GM19452 (cell line): ENCODE data around the gene CCL5.

Experiments
- ATAC-seq: cut with Tn5 transposase; IDR thresholded peaks from one replicate; pipeline ENCODE4 v1.9.1; 2021; ENCODE audit not compliant: unreplicated experiment

Gene CCL5

DNA sequence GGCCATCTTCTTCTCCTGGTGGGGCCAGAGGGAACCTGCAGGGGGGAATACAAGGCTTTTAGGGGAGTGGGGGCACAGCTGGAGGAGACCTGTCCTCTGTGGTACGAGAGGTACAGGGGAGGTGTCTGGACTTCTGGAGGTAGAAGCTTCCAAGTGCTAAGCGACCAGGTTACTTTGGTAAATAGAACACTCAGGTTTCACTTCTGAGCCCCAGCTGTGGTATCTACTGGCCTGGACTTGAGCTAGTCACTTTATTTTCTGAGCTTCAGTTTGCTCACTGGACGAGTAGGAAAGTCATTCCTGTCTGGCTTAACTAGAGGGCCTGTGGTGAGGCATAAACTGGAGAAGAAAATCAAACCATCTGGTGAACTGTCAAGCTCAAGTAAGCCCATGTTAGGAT lies 11.4 kb downstream of the CCL5 start, which contains the start of gene HEATR9:
Gene HEATR9 (minus strand): TSS at position 155 of the 400 bp plus-strand sequence. CDS start 149 bp downstream, at position 6.
- no peak for ATAC-seq

DNA sequence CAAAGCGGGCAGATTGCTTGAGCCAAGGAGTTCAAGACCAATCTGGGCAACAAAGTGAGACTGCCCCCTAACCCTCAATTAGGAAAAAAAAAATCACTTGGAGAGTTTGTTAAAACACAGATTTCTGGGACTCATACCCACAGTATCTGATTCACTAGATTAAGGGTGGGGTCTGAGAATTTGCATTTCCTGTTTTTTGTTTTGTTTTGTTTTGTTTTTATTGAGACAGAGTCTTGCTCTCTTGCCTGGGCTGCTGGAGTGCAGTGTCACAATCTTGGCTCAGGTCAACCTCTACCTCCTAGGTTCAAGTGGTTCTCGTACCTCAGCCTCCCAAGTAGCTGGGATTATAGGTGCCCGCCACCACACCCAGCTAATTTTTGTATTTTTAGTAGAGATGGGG lies 12.6 kb downstream of the CCL5 start:
- ATAC-seq: no peak

DNA sequence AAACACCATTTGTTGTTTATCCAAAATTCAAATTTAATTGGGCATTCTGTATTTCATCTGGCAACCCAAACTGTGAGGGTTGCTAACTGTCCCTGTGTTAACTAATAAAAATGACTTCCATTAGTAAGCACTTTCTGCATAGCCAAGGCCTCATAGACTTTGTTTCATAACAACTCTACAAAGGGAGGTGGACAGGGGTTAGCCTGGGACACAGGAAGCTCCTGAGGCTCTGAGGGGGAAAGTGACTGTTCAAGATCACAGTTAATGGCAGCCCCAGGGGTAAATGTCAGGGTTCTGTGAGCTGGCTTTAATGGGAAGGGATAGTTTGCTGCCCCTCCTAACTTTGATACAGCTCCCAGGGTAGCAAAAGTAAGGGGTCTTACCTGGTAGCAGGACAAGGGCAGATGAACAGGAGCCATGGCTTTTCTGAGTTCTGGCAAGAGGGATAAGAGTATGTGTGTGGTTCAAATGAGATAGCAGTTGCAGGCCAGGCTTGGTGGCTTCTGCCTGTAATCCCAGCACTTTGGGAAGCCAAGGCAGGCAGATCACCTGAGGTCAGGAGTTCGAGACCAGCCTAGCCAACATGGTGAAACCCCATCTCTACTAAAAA lies 13.7 kb downstream of the CCL5 start:
- ATAC-seq: no peak

GRCh38 chr17:35865412-35866340 lies 14.5 kb downstream of the CCL5 start:
- ATAC-seq: no peak

- ATAC-seq: no peak
These were observed 15.3 kb downstream of the CCL5 start for GRCh38 chr17:35864853-35865252.

- no peak for ATAC-seq
These were observed 23.6 kb downstream of the CCL5 start for GRCh38 chr17:35856603-35857002.

- ATAC-seq: no peak
These were observed 24.2 kb downstream of the CCL5 start for GRCh38 chr17:35855965-35856364.

DNA sequence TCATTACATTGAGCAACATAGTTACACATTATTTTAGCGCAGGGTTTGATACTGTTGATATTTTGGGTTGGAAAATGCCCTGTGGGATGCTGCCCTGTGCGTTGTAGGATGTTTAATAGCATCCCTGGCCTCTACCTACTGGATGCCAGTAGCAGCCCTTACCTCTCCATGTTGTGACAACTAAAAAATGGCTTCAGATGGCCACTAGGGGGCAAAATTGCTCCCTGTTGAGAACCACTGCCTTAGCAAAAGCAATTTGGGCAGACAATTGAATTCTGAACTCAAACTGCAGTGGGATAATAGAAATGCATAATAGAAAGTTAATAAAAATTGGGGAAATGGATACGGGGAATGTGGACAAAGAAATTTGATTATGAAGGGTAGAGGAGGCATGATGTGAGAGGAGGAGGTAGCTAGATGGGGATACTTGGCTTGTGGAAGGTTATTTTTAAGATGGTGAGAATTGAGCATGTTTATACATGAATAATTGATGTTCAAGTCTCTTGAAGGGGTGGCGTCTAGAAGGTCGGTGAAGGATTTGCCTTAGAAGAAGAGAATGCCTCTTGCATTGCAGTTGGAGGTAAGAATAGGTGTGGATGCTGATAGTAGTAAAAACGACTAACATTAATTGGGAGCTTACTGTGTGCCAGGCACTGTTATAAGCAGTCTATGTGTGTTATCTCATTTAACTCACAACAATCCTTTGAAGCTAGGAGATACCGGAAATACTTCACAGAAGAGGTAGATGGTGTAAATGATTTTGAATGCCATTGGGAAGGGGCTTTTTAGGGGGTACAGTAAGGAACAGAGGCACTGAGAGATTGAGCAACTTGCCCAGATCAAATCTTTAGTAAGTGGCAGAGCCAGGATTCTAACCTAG lies 30.5 kb downstream of the CCL5 start:
- ATAC-seq: no peak

GRCh38 chr17:35847633-35848373 lies 32.4 kb downstream of the CCL5 start:
- ATAC-seq: no peak

GRCh38 chr17:35847006-35847405 lies 33.2 kb downstream of the CCL5 start:
- ATAC-seq: no peak

- ATAC-seq: no peak
These were observed 33.9 kb downstream of the CCL5 start for GRCh38 chr17:35846055-35846809.

GRCh38 chr17:35844547-35844946 lies 35.6 kb downstream of the CCL5 start:
- ATAC-seq: no peak

DNA sequence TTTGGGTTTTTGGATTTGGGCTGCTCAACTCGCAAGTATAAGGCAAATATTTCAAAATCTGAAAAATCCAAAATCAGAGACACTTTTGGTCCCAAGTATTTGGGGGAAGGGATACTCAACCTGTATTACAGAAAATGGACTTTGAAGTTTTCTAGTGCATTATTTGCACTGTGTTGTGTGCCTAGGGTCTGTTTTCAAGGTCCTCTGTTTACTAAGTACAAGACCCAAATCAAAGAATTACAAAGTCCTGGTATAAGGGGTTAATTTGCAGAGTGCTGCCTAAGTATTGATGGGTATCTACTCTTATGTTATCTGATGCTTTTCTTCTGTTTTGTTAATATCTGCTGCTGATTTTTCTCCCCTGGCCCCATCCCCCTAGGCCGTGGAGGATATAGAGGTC lies 36.5 kb downstream of the CCL5 start:
- ATAC-seq: no peak

GRCh38 chr17:35842239-35842638 lies 37.9 kb downstream of the CCL5 start:
- no peak for ATAC-seq

DNA sequence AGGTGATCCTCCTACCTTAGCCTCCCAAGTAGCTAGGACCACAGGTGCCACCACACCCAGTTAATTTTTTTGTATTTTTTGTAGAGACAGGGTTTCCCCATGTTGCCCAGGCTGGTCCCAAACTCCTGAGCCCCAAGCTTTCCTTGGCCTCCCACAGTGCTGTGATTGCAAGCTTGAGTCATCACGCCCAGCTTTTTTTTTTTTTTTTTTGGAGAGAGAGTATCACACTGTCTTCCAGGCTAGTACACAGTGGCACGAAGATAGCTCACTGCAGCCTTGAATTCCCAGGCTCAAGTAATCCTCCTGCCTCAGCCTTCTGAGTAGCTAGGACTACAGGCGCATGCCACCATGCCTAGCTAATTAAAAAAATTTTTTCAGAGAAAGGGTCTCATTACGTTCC lies 38.7 kb downstream of the CCL5 start:
- no peak for ATAC-seq

DNA sequence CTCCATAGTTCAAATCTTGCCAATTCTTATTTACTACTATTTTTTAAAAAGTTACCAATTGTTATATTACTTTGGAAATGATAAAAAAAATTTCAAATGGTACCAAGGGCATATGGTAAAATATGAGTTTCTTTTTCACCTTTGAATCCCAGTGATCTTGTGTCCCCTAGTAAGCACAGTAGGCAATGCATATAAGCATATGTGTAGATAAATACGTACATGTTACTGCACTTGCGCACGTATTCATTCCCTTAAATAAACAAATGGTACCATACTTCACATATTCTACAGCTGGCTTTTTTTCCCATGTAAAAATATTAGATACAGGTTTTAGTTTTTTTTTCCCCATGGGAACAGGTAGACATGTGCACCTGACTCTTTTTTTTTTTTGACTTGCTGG lies 39.1 kb downstream of the CCL5 start:
- ATAC-seq: no peak

DNA sequence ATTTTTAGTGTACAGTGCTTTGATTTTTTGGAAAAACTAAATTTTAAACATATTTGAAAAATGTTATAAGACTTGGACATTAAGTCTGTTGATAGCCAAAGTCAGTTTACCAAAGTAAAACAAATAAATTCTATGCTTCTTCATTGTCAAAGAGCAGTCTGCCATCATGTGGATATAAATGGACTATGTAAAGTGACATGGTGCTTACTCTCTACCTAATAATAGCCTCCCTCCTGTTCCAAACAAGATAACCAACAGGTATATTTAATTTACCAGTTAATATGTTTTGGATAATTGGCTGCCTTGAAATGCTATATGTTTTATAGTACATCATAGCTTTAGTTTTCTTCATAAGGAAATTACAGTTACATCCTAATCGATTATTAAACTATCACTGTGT lies 55.0 kb downstream of the CCL5 start:
- ATAC-seq: no peak
